Uterus (tissue), 2 donors: Measurements from ENCODE around the gene TSPAN9.

Experiments
- POLR2A ChIP-seq, 2 donors: fragments of 450-650 bp; IDR thresholded peaks; one replicate each; pipeline ENCODE4 v1.6.1; 2016; ENCODE audit warnings: antibody characterized with exemption in 2 of 2, mild to moderate bottlenecking in 1 of 2, moderate library complexity in 1 of 2
- TF ChIP-seq, protein P1 (sequence below), 4 experiments: fragments of 200-600 bp in 2 of 4; fragments of 450-650 bp in 2 of 4; sonication (generic) in 2 of 4; IDR thresholded peaks; one replicate each; pipeline ENCODE4 v1.5.1; 2016 to 2019; ENCODE audit warnings: antibody characterized with exemption in 4 of 4, mild to moderate bottlenecking in 2 of 4, moderate library complexity in 1 of 4

DNA sequence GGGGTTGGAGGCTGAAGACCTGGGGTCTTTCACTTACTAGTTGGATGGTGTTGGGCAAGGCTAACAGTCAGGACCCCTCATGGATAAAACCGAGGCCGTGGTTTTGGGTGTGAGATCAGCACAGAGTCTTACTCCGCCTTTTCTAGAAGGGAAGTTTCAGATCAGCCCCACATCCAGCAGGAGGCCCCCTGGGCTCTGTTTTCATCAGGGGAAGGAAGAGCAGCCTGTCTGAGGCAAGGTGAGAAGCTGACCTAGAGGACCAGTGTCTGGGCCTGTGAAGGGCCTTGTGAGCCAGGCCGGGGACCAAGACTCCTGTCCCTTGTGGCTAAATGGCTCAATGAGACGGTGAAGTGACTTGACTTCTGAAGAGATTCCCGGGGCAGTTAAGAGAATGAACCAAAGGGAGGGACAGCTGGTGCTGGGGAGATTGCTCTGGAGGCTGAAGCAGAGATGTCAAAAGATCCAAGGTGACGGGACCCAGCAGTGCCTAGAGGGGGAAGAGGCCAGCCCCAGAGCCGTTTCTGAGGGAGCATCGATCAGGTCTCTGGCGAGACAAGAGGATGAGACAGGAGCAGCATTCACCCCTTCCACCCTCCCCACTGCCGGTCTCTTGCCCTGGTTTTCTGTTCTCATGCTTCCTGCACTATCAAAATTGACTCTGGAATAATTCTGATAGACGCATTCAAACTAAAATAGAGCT, 40.1 kb upstream of the TSPAN9 start:
- TF ChIP-seq, protein P1, sequence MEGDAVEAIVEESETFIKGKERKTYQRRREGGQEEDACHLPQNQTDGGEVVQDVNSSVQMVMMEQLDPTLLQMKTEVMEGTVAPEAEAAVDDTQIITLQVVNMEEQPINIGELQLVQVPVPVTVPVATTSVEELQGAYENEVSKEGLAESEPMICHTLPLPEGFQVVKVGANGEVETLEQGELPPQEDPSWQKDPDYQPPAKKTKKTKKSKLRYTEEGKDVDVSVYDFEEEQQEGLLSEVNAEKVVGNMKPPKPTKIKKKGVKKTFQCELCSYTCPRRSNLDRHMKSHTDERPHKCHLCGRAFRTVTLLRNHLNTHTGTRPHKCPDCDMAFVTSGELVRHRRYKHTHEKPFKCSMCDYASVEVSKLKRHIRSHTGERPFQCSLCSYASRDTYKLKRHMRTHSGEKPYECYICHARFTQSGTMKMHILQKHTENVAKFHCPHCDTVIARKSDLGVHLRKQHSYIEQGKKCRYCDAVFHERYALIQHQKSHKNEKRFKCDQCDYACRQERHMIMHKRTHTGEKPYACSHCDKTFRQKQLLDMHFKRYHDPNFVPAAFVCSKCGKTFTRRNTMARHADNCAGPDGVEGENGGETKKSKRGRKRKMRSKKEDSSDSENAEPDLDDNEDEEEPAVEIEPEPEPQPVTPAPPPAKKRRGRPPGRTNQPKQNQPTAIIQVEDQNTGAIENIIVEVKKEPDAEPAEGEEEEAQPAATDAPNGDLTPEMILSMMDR (IDR thresholded peaks at IDR 0.05) = no peak
- TF ChIP-seq POLR2A (IDR thresholded peaks at IDR 0.05) = no peak
